A549 (cell line): Measurements from ENCODE around the gene MUC4. TPM values are rescaled to one million over a fixed set of nuclear protein-coding genes. Genes with fewer than 3 reads are reported as not detected.
"Not testable (repeated sequence)": the region's sequence is repeated elsewhere in the genome, so short reads cannot be mapped to it uniquely, and the experiment has no call there.

Source experiments
- ATAC-seq, 2 experiments: fragments of 200-7000 bp in 1 of 2; fragments of >200 bp in 1 of 2; cut with Nextera tagmentation in 1 of 2; cut with Tn5 transposase in 1 of 2; 3 replicates each; pipeline versions ENCODE4 v1.8.0 to v1.9.1; 2018 to 2020; ENCODE audit warnings: mild to moderate bottlenecking in 1 of 2, moderate library complexity in 1 of 2
- CTCF ChIA-PET: fragments of 300-600 bp; sonication (Branson Sonifier 250); formaldehyde crosslinking; extraction: SDS; loops from one replicate; lab custom pipeline; 2021; ENCODE audit warnings: antibody characterized with exemption, inconsistent platforms; lab: Yijun Ruan, JAX
- POLR2A ChIA-PET: fragments of 350-600 bp; formaldehyde crosslinking; extraction: SDS; loops from one replicate; lab custom pipeline; 2021; ENCODE audit warnings: antibody characterized with exemption, inconsistent platforms; lab: Yijun Ruan, JAX
- DNase-seq, 2 experiments: peaks; one replicate each; pipeline versions ENCODE4 v3.0.0 to v3.0.0-alpha.2; 2011 to 2016; ENCODE audit warnings: low read depth in 1 of 2, low spot score in 1 of 2
- FAIRE-seq: peaks from 2 replicates; lab custom pipeline; 2011; peaks lifted over from hg19 to GRCh38; lab: Jason Lieb, UNC
- H3K27ac ChIP-seq, 2 experiments: fragments of >200 bp; sonication (Bioruptor Twin); formaldehyde crosslinking; 3 replicates each; pipeline ENCODE4 v1.5.1; 2016 to 2017
- H3K4me1 ChIP-seq: fragments of >200 bp; sonication (Bioruptor Twin); formaldehyde crosslinking; 3 replicates; pipeline ENCODE4 v1.6.1; 2016
- H3K4me2 ChIP-seq: fragments of >200 bp; sonication (Bioruptor Twin); formaldehyde crosslinking; 3 replicates; pipeline ENCODE4 v1.6.1; 2016
- H3K4me3 ChIP-seq: fragments of >200 bp; sonication (Bioruptor Twin); formaldehyde crosslinking; 3 replicates; pipeline ENCODE4 v1.5.1; 2016
- H3K9me3 ChIP-seq: fragments of >200 bp; sonication (Bioruptor Twin); formaldehyde crosslinking; 3 replicates; pipeline ENCODE4 v1.6.1; 2016
- BHLHE40 ChIP-seq: IDR thresholded peaks from 2 replicates; pipeline ENCODE4 v1.6.1; 2012; ENCODE audit warnings: low read depth, low read length, inconsistent platforms
- CBX8 ChIP-seq: fragments of 200-600 bp; sonication (generic); IDR thresholded peaks from 2 replicates; pipeline ENCODE4 v1.6.1; 2016
- CHD4 ChIP-seq: fragments of 200-600 bp; sonication (generic); IDR thresholded peaks from 2 replicates; pipeline ENCODE4 v1.6.1; 2016; ENCODE audit warnings: antibody characterized with exemption, mild to moderate bottlenecking, borderline replicate concordance
- EHF ChIP-seq: fragments of 250-450 bp; sonication (Bioruptor Pico); IDR thresholded peaks from 2 replicates; pipeline ENCODE4 v1.5.0; 2020; ENCODE audit warnings: mild to moderate bottlenecking
- ELK1 ChIP-seq: fragments of 150-350 bp; IDR thresholded peaks from 2 replicates; pipeline ENCODE4 v1.6.1; 2014; ENCODE audit warnings: low read depth, mild to moderate bottlenecking, low read length
- EP300 ChIP-seq, 2 experiments: fragments of >200 bp; sonication (Bioruptor Twin); formaldehyde crosslinking; IDR thresholded peaks; 2 replicates in 1 of 2; 3 replicates in 1 of 2; pipeline ENCODE4 v1.6.1; 2016 to 2017
- FOSB ChIP-seq: fragments of 250-450 bp; sonication (Bioruptor Pico); IDR thresholded peaks from 2 replicates; pipeline ENCODE4 v1.5.0; 2020; ENCODE audit warnings: mild to moderate bottlenecking, moderate library complexity
- FOSL2 ChIP-seq, 2 experiments: fragments of 450-650 bp in 1 of 2; fragments of >200 bp in 1 of 2; sonication (Bioruptor Twin) in 1 of 2; formaldehyde crosslinking; IDR thresholded peaks; 2 replicates each; pipeline versions ENCODE4 v1.5.0 to v1.6.1; 2016 to 2020; ENCODE audit warnings: mild to moderate bottlenecking in 1 of 2, moderate library complexity in 1 of 2
- HMGXB4 ChIP-seq: fragments of 250-450 bp; sonication (Bioruptor Pico); IDR thresholded peaks from 2 replicates; pipeline ENCODE4 v1.5.0; 2021; ENCODE audit warnings: mild to moderate bottlenecking, moderate library complexity, borderline replicate concordance
- KDM1A ChIP-seq: fragments of 200-600 bp; sonication (generic); IDR thresholded peaks from 2 replicates; pipeline ENCODE4 v1.6.1; 2016; ENCODE audit warnings: low read depth, mild to moderate bottlenecking
- MAFK ChIP-seq: fragments of 450-650 bp; IDR thresholded peaks from 2 replicates; pipeline ENCODE4 v1.6.1; 2014; ENCODE audit not compliant: partially characterized antibody
- MAZ ChIP-seq: fragments of 150-350 bp; IDR thresholded peaks from 2 replicates; pipeline ENCODE4 v1.6.1; 2014; ENCODE audit warnings: antibody characterized with exemption, low read depth, low read length, borderline replicate concordance
- NFE2L2 ChIP-seq: fragments of 150-350 bp; conservative IDR thresholded peaks from 2 replicates; pipeline ENCODE4 v1.6.1; 2014; ENCODE audit warnings: low read length
- NPAS2 ChIP-seq: fragments of 250-450 bp; sonication (Bioruptor Pico); IDR thresholded peaks from 2 replicates; pipeline ENCODE4 v1.8.0; 2022; ENCODE audit warnings: mild to moderate bottlenecking, moderate library complexity, borderline replicate concordance
- POLR2A ChIP-seq: IDR thresholded peaks from 2 replicates; pipeline ENCODE4 v1.6.1; 2012; ENCODE audit warnings: mild to moderate bottlenecking, low read length
- RAD21 ChIP-seq, 2 experiments: fragments of >200 bp in 1 of 2; sonication (Bioruptor Twin) in 1 of 2; formaldehyde crosslinking in 1 of 2; IDR thresholded peaks in 1 of 2; conservative IDR thresholded peaks in 1 of 2; 2 replicates in 1 of 2; 3 replicates in 1 of 2; pipeline ENCODE4 v1.6.1; 2012 to 2018; ENCODE audit warnings: inconsistent platforms in 1 of 2
- RARB ChIP-seq: fragments of 250-450 bp; sonication (Bioruptor Pico); IDR thresholded peaks from 2 replicates; pipeline ENCODE4 v1.8.0; 2021; ENCODE audit warnings: mild to moderate bottlenecking, moderate library complexity
- RFX5 ChIP-seq: fragments of 450-650 bp; IDR thresholded peaks from 2 replicates; pipeline ENCODE4 v1.7.1; 2014; ENCODE audit warnings: antibody characterized with exemption, mild to moderate bottlenecking, moderate library complexity
- TFCP2L1 ChIP-seq: fragments of 250-450 bp; sonication (Bioruptor Pico); IDR thresholded peaks from 2 replicates; pipeline ENCODE4 v1.5.0; 2021; ENCODE audit warnings: mild to moderate bottlenecking
- USF2 ChIP-seq: fragments of 450-650 bp; IDR thresholded peaks from 2 replicates; pipeline ENCODE4 v1.6.1; 2014; ENCODE audit warnings: antibody characterized with exemption
- ZC3H11A ChIP-seq: fragments of 450-650 bp; IDR thresholded peaks from 2 replicates; pipeline ENCODE4 v1.6.1; 2014; ENCODE audit warnings: antibody characterized with exemption, mild to moderate bottlenecking
- ZNF302 ChIP-seq: fragments of 250-450 bp; sonication (Bioruptor Pico); IDR thresholded peaks from 2 replicates; pipeline ENCODE4 v1.9.0; 2021; ENCODE audit warnings: inconsistent platforms, mild to moderate bottlenecking, moderate library complexity
- WGBS: methylation state at CpG from one replicate; pipeline ENCODE4 v1.1.6; 2017; ENCODE audit errors: missing lambda C conversion rate; 5-methylcytosine and 5-hydroxymethylcytosine counted together
- polyA plus RNA-seq, 4 experiments: library from polyadenylated mRNA; depleted of rRNA in 3 of 4; stranded (reverse); fragments of >200 nt; fragmentation: RNase III in 1 of 4; extraction: RNeasy Plus Mini Kit Qiagen cat#74134 plus additional on column Dnase treatment in 1 of 4; gene quantifications; 2 replicates in 3 of 4; 3 replicates in 1 of 4; pipeline ENCODE4 v1.2.3, GENCODE V29; 2011 to 2017

MUC4 gene
- polyA plus RNA-seq, 2 of the 4 experiments (the other 2 are of a cell fraction), result 0.04 TPM; not detected in 1

- TF ChIP-seq ELK1 (no peak), FOSB (CRISPR knock-in tag) (no peak), EP300 (IDR thresholded peaks at IDR 0.05) (no peak), NPAS2 (no peak)
These were observed 73.3 kb downstream of the MUC4 start (continued) for GRCh38 chr3:195738274-195739044.

- ChIA-PET CTCF (interaction anchor here (1.7 kb wide), 1 partner anchor 10 kb away, joined by 4 read pairs; no protein-coding TSS in a partner anchor), POLR2A (interaction anchor here (1.1 kb wide), 1 partner anchor 75 kb away, joined by 3 read pairs; no protein-coding TSS in a partner anchor)
- H3K4me1 ChIP-seq, H3K4me3 ChIP-seq, H3K9me3 ChIP-seq, ATAC-seq, DNase-seq, H3K4me2 ChIP-seq, FAIRE-seq, H3K27ac ChIP-seq: not testable (repeated sequence)
- WGBS, result 83% methylated on average over 6 of the region's 6 CpGs
These were observed 73.9 kb downstream of the MUC4 start for GRCh38 chr3:195737782-195738181.

- ChIA-PET CTCF (interaction anchor here (1.7 kb wide), 1 partner anchor 11 kb away, joined by 4 read pairs; no protein-coding TSS in a partner anchor), POLR2A (no interaction called here)
- 51% methylated on average over 12 of the region's 12 CpGs for WGBS
- DNase-seq, result no peak
- H3K9me3 ChIP-seq, result no peaks in the 10 kb centered on the region
- TF ChIP-seq USF2 (no peak), RFX5 (no peak), ZNF302 (CRISPR knock-in tag) (no peak), RAD21 (conservative IDR thresholded peaks at IDR 0.05 in 1 of 2, IDR thresholded peaks at IDR 0.05 in 1 of 2) (no peak), NFE2L2 (no peak), NPAS2 (no peak), MAZ (no peak), RARB (no peak), CBX8 (no peak), KDM1A (no peak), TFCP2L1 (CRISPR knock-in tag) (no peak), EHF (CRISPR knock-in tag) (no peak), CHD4 (no peak), HMGXB4 (CRISPR knock-in tag) (no peak), MAFK (no peak), POLR2A (no peak), ZC3H11A (no peak), FOSL2 (IDR thresholded peaks at IDR 0.05) (no peak), FOSL2 (CRISPR knock-in tag; IDR thresholded peaks at IDR 0.05) (no peak), BHLHE40 (no peak)
- no peak overlapping the region for H3K27ac ChIP-seq
- no peak overlapping the region for H3K4me2 ChIP-seq
- no peak overlapping the region for H3K4me3 ChIP-seq
- FAIRE-seq, result no peak
- no peak for ATAC-seq
- no peaks in the 10 kb centered on the region for H3K4me1 ChIP-seq
These were observed 74.8 kb downstream of the MUC4 start for GRCh38 chr3:195736866-195737490.
